Kidney epithelial cell (primary cell): ENCODE results near the gene SLC9A3. TPM values are rescaled to one million over a fixed set of nuclear protein-coding genes. Genes with fewer than 3 reads are reported as not detected.

Experiments
- DNase-seq: peaks from one replicate; pipeline ENCODE4 v3.0.0-alpha.2; 2010; ENCODE audit warnings: low read depth
- H3K27me3 ChIP-seq: 2 replicates; pipeline ENCODE4 v1.6.0; 2011; ENCODE audit warnings: low read length; ENCODE audit not compliant: control insufficient read depth, insufficient read depth
- H3K36me3 ChIP-seq: 2 replicates; pipeline ENCODE4 v1.5.1; 2011; ENCODE audit warnings: low read length; ENCODE audit not compliant: control insufficient read depth, insufficient read depth
- H3K4me3 ChIP-seq: 2 replicates; pipeline ENCODE4 v1.5.1; 2011; ENCODE audit warnings: low read depth, mild to moderate bottlenecking, control low read depth, low read length
- CTCF ChIP-seq: IDR thresholded peaks from 2 replicates; pipeline ENCODE4 v1.5.1; 2011; ENCODE audit warnings: mild to moderate bottlenecking, moderate library complexity, low read length, control low read depth, inconsistent platforms; ENCODE audit not compliant: insufficient read depth, poor library complexity, severe bottlenecking
- total RNA-seq: library from RNA; depleted of rRNA; stranded (reverse); fragments of >200 nt; gene quantifications from 2 replicates; pipeline ENCODE4 v1.2.3, GENCODE V29; 2015

Gene SLC9A3
- total RNA-seq, 1 donor from 2014 or later: 3.6 TPM

GRCh38 chr5:531101-531748 lies 7.0 kb upstream of the SLC9A3 start:
- no peak for DNase-seq
- no peak overlapping the region for H3K4me3 ChIP-seq
- H3K27me3 ChIP-seq: peaks cover 77% of the 10 kb centered on the region
- no peak for TF ChIP-seq CTCF
- H3K36me3 ChIP-seq: no peaks in the 10 kb centered on the region

GRCh38 chr5:530001-530955 lies 6.0 kb upstream of the SLC9A3 start:
- peaks cover 86% of the 10 kb centered on the region for H3K27me3 ChIP-seq
- no peak for DNase-seq
- TF ChIP-seq CTCF: no peak
- H3K4me3 ChIP-seq: no peak overlapping the region
- H3K36me3 ChIP-seq: no peaks in the 10 kb centered on the region

- no peaks in the 10 kb centered on the region for H3K36me3 ChIP-seq
- no peak overlapping the region for H3K4me3 ChIP-seq
- H3K27me3 ChIP-seq: peaks cover 87% of the 10 kb centered on the region
- DNase-seq: no peak
- no peak for TF ChIP-seq CTCF
Observed at GRCh38 chr5:528629-529511, 4.6 kb upstream of the SLC9A3 start.

GRCh38 chr5:527646-528628 lies 3.7 kb upstream of the SLC9A3 start:
- no peak for DNase-seq
- Histone ChIP-seq H3K4me3 (no peak overlapping the region), H3K36me3 (no peaks in the 10 kb centered on the region), H3K27me3 (peaks cover 88% of the 10 kb centered on the region)
- no peak for TF ChIP-seq CTCF

GRCh38 chr5:526456-527088 lies 2.3 kb upstream of the SLC9A3 start:
- TF ChIP-seq CTCF: no peak
- Histone ChIP-seq H3K4me3 (no peak overlapping the region), H3K27me3 (peaks cover 87% of the 10 kb centered on the region), H3K36me3 (no peaks in the 10 kb centered on the region)
- DNase-seq: no peak
